GM18508 (cell line): Measurements from ENCODE around the gene PWWP2A.
"Not testable (repeated sequence)": the region's sequence is repeated elsewhere in the genome, so short reads cannot be mapped to it uniquely, and the experiment has no call there.

Source experiments
- ATAC-seq: cut with Tn5 transposase; IDR thresholded peaks from one replicate; pipeline ENCODE4 v1.9.1; 2021; ENCODE audit warnings: moderate number of reproducible peaks; ENCODE audit not compliant: insufficient read depth, unreplicated experiment

Gene PWWP2A

DNA sequence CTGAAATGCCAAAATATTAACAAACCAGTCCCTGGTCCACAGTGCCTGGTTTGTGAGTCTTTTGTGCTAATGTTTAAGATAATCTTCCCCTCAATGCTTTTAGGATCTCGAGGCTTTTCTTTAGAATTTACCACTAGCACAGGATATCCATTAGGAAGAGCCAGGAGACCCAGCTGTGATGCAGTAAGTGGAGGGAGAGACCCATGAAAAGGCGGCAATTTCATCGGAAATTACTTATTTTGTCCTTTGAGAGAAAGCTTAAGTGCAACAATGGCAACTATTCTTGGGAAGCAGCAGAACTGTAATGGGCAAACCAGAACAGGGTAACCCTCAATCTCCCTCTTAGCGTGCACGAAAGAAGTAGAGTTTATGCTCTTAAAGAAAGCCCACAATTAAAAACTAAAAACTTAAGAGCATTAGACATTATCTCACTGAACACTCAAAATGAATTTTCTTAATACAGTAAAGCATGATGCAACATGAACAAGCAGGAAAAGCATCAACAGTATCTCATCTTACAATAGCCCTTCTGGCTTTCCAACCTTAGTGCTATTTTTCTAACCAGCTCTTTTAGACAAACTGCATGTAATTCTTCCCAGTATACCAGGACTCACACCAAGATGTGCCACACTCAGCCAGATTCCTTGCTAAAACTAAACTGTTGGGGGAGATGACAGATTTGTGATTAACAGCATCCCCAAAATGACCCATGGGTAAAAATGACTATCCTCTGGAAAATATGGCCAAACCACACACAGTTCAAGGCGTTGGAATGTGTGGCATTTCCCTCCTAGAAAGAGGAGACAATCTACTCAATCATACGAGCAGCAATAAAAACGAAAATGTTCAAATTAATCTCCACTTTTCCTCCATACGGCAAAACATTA is 36.4 kb downstream of the PWWP2A start:
- ATAC-seq, result no peak

DNA sequence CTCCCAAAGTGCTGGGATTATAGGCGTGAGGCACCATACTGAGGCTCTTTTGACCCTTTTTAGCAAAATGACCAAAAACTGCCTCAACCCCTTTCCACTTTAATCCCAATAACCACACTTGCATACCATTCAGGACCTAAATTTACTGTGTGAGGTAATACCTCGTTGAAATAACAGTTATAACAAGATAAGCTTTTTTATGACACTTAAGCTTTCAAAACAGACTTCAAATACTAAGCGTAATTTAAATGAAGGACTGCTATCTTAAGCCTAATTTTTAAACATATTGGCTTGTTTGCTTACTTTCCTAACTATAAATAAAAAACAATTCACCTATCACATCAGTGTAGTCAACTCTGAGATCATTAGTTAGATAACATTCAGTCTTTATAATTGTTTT is 37.8 kb downstream of the PWWP2A start:
- ATAC-seq, result no peak

GRCh38 chr5:160079753-160080152 is 39.5 kb downstream of the PWWP2A start:
- ATAC-seq, result no peak

DNA sequence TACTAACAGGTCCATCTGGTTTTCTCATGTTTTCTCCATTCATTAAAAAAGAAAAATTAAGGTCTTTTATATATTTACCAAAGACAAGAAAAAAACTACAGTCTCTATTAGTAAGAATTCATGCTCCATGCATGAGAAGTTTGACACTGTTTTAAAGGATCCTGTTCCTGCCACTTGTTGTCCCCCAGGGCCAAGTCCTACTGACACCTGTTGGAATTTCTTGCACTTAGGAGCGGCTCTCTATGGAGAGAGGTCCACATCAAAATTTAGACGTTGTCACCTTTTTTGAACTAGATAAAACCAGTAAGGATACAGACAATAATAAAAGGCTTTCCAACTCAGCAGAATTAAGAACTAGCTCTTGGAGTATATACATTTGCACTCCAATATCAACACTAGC is 42.3 kb downstream of the PWWP2A start:
- ATAC-seq, result no peak

DNA sequence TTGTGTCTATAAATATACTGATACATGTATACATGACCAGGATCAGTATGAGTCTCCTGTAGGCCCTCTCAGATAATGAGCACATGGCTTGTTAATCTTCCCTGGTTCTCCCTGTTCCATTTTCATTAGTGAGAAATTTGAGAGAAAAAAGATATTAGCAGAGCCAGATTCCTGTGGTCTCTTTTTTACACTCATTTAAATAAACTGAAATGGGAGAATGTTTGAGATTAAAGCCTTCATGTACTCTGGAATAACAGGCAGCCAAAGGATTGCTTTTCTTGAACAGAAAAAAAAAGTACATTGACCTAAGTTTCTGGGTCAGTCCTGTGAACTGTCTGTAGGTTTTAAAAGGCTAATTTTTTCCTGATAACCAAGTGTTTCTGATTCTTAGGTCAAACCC is 44.2 kb downstream of the PWWP2A start:
- ATAC-seq, result no peak

DNA sequence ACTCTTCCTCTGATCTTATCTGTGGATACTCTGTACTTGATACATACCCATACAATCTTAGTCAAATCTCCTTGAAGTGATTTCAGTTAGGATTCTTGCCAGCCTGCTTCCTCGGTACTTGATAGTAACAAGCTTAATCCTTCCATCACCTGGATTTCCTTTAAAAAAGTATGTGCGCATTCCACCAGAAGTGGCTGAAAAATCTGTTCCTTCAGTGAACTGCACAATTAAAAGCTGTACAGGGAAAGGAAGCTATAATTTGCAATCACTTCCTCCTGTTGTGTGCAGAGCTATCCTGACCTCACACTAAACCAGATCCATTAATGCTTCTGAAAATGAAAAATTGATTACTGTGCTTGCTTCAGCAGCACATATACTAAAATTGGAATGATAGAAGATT is 47.3 kb downstream of the PWWP2A start:
- ATAC-seq, result no peak

GRCh38 chr5:160071516-160071915 is 47.7 kb downstream of the PWWP2A start:
- ATAC-seq, result no peak

DNA sequence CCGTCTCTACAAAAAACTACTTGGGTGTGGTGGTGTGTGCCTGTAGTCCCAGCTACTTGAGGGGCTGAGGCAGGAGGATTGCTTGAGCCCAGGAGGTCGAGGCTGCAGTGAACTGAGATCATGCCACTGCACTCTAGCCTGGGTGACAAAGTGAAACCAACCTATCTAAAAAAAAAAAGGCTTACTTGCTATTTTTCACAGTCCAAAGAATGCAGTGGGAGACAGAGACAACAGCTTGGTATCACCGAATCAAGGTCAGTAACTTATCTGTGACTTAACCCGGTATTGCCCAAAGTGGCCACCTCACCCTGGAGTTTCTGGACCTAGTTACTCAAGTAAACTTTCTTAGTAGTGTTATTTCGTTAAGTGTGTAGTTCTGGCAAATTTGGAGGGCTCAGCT is 50.1 kb downstream of the PWWP2A start:
- not testable (repeated sequence) for ATAC-seq

DNA sequence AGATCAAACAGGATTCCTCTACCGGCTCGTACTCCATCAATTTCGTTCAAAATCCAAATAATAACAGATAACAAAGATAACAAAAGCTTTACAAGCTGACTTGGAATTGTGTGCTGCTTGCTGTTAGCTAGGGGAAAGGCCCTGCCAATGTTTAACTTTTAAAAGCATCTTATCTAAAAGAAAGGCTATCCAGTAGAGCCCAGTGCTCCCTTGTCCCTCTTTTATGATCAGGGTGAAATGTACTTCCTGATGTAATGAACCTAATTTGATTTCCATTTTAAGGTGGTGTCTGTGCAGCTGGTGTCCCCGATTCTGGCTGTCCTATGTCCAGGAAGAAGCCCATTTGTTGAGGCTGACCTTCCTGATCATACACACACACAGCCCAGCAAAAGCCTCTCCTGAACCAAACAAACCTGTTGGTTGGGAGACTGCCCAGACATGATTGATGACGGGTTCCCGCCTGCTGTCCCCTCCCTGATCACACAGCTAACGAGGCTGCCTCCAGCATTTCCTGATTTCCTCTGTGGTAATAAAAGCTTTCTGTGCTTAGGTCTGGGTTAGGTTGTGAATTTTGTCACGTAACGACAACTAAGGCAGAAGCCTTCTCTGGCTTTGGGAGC is 54.1 kb downstream of the PWWP2A start:
- no peak for ATAC-seq

GRCh38 chr5:160064417-160064810 is 54.8 kb downstream of the PWWP2A start:
- ATAC-seq, result no peak

DNA sequence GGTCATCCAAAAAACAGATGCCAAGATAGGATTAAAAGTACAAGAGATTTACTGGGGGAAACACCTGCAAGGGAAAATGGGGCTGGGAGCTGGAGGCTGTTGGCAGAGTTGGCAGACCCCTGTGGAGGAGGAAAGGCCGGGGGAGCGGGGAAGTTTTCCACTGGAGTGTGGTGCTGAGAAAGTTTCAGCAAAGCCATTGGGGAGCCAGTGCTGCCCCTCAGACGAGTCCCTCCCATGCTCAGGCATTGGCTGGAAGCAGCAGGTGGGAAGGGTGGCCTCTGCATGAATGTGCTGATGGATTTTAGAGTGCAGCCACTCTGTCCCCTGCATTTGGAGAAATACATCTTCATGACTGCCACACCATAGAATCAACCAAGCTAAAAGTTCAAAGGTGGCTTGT is 57.5 kb downstream of the PWWP2A start:
- no peak for ATAC-seq

DNA sequence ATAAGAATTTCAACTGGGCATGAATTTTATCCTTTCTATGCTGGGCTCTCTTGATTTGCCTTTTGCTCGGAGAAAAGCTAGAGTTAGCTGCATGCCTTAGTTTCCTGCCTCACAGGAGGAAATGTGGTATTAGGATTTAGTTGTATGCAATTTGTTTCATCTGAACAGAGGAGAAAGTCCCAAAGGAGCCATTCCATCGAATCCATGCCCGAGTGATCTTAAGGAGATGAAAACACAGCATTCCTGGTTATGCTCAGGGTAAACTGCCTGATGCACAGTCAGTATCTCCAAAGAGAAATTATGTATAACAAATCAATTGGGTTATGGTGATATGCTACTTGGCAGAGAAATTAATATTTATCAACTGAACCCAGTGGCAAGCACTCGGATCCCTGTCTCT is 59.2 kb downstream of the PWWP2A start:
- ATAC-seq, result no peak

DNA sequence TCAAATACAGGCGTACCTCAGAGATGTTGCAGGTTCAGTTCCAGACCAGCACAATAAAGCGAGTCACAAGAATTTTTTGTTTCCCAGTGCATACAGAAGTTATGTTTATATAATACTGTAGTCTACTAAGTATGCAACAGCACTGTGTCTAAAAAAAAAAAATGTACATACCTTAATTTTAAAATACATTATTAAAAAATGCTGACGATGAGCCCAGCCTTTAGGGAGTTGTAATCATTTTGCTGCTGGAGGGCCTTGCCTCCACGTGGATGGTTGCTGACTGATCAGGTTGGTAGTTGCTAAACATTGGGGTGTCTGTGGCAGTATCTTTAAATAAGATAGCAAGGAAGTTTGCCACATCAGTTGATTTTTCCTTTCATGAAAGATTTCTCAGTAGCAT is 62.0 kb downstream of the PWWP2A start:
- ATAC-seq, result no peak

DNA sequence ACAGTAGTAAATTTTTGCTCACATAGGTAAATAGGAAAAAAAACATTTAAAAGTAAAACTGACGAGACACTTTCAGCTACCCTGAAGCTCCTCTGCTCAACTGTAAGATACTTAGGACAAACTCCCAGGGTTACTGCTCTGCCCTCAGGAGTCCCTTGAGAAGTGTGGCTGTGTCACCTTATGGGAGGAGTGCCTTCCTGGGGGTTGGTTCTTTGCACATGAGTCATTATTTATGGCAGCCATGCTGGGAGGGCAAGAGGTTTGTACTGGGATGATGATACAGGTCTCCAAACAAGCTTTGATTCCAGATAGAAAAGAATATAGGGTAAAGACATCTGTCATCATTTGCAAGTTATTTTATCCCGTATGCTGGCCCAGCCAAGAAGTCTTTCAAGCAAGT is 64.4 kb downstream of the PWWP2A start:
- no peak for ATAC-seq

DNA sequence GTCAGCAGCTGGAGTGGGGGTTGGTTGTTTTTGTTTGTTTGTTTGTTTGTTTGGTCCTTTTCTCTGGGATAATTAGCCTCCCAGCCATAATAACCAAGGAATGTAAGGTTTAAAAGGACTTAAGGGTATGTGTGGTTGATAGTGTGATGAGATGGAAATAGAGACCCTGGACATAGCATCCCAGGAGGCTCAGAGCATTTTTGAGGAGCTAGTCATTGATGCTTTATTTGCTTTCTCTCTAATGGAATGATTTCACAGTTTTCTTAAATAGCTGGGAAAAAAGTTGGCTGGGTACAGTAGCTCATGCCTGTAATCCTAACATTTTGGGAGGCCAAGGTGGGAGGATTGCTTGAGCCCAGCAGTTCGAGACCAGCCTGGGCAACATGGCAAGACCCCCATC is 65.2 kb downstream of the PWWP2A start:
- ATAC-seq, result no peak

DNA sequence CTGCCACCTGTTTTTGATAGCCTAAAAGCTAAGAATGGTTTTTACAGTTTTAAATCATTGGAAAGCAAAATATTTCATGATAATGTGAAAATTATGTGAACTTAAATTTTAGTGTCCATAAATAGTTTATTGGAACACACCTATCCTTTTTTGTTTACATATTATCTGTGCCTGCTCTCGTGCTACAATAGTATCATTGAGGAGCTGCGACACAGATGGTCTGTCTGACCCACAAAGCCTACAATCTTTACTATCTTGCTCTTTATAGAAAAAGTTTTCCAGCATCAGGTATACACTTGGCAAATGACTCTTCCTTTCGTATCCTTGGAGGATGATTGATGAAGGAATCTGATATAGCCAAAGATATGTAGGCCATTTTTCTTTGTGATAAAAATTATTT is 70.2 kb downstream of the PWWP2A start:
- ATAC-seq, result no peak

DNA sequence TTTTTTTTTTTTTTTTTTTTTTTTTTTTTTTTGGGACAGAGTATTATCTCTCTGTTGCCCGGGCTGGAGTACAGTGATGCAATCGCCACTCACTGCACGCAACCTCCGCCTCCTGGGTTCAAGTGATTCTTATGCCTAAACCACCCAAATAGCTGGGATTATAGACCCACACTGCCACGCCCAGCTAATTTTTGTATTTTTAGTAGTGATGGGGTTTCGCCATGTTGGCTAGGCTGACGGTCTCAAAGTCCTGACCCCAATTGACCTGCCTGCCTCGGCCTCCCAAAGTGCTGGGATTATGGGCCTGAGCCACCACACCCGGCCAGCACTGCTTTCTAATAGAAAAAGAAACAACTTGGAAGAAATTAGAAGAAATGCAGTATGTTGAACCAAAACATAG is 71.1 kb downstream of the PWWP2A start:
- no peak for ATAC-seq

DNA sequence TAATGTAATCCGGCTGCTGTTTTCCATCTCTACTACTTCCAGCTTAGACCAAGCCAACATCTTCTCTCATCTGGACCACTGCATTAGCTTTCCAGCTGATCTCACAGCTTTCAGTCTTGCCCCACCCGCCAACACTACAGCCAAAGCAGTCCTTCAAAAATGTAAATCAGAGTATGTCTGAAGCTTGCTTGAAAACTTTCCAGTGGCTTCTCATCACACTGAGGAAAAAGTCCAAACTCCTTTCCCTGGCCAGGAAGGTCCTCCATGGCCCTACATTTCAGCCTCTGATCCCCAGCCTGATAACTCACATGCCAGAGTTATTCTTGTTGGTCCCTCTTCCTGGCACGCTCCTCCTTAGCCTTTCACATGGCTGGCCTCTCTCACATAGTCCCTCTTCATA is 71.8 kb downstream of the PWWP2A start:
- ATAC-seq, result no peak

- no peak for ATAC-seq
Measured at GRCh38 chr5:160044967-160045366, 74.3 kb downstream of the PWWP2A start.

- ATAC-seq, result no peak
Measured at GRCh38 chr5:160044391-160044804, 74.9 kb downstream of the PWWP2A start.

DNA sequence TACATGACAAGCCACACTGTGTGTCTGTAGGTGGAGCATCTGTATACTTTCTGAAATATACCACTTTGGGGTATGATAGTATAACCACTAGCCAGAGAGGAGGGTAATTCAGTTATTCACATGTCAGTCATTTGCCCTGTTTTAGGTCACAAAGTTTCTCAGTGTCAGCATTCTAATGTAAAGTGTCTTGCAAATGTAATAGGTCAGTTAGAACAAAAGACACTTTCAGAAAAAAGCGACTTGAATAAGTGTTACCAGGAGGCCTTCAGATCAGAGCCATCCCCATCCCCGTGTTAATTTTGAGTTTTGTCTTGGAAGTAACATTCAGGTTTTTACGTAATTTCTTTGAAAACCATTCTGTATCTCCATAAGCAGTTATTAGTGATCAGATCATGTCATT is 76.6 kb downstream of the PWWP2A start:
- ATAC-seq, result no peak
